Measurements from ENCODE around the gene PHOSPHO2.

Gene PHOSPHO2

GRCh38 chr2:169694113-169694893 is at the start of gene PHOSPHO2, which contains the start of gene CFAP210:
Gene PHOSPHO2, plus strand, starts transcription at chr2:169694469. Its CDS starts 6,503 bp downstream, at chr2:169700972.
Gene CFAP210, minus strand, starts transcription at chr2:169694405. Its CDS starts 78 bp downstream, at chr2:169694327.
- DNase-seq, result peak; percentile 98

DNA sequence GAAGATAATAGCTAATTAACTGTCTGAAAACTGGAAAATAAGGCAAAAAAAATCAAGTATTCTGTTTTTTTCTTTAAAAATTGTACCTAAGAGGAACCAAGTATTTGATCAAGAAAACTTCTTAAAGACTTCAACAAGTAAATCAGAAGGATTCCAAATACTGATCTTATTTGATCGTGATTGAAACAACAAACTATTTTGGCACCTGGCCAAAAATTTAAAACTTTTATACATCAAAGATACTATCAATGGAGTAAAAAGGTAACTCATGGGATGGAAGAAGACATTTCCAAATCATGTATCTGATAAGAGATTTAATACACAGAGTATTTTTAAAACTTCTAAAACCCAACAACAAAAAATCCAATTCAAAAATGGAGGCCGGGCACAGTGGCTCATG is 46.8 kb upstream of the PHOSPHO2 start:
- no peak for DNase-seq

GRCh38 chr2:169649278-169649677 is 45.0 kb upstream of the PHOSPHO2 start:
- no peak for DNase-seq

- no peak for DNase-seq
Observed at GRCh38 chr2:169653636-169654035, 40.6 kb upstream of the PHOSPHO2 start.

GRCh38 chr2:169656164-169656563 is 38.1 kb upstream of the PHOSPHO2 start:
- DNase-seq, result no peak

GRCh38 chr2:169658877-169659276 is 35.4 kb upstream of the PHOSPHO2 start:
- DNase-seq, result no peak

DNA sequence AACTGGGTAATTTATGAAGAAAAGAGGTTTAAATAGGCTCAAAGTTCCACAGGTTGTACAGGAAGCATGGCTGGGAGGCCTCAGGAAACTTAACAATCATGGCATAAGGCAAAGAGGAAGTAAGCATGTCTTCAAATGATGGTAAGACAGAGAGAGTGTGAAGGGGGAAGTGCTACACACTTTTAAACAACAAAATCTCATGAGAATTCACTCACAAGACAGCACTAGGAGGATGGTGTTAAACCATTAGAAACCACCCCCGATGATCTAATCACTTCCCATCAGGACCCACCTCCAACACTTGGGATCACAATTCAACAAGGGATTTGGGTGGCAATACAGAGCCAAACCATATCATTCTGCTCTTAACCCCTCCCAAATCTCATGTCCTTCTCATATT is 34.9 kb upstream of the PHOSPHO2 start:
- no peak for DNase-seq

DNA sequence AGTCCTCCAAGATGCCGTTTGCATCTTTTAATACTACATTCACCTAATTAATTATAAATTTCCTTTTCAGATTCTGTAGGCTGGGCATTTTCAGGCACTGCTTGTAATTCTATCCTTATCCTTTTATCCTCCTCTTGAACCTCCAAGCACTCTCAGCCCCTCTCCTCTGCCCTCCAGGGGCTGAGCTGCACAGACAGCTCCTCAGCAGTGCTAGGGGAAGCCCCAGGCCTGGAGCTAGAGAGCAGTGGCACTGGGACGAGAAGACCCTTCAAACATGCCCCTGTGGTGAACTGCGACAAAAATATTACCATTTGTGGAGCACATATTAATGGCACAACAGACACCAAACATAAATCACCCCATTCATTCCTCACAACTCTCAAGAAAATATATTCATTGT is 33.0 kb upstream of the PHOSPHO2 start:
- no peak for DNase-seq

- DNase-seq, result no peak
Observed at GRCh38 chr2:169662744-169663143, 31.5 kb upstream of the PHOSPHO2 start.

- no peak for DNase-seq
Observed at GRCh38 chr2:169663247-169663646, 31.0 kb upstream of the PHOSPHO2 start.

DNA sequence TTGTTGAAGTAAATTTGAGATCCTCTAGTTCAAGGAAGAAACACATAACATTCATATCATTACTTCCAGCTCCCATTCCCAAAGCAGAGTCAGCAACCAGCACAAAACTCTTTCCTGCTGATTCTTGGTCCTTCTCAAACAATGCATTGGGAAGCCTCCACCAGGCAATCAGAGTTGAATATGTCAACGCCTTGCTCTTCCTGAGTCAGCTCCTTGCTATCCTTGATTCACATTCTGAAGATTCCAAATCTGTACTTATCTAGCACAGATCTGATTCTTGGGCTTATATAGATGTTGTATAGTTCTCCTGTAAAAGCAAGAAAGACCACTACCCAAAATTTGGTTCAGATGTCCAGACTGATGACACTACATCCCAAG is 29.7 kb upstream of the PHOSPHO2 start:
- no peak for DNase-seq

GRCh38 chr2:169664978-169665930 is 29.0 kb upstream of the PHOSPHO2 start:
- DNase-seq, result no peak

- no peak for DNase-seq
Observed at GRCh38 chr2:169667583-169667982, 26.7 kb upstream of the PHOSPHO2 start.

GRCh38 chr2:169670215-169670651 is 24.0 kb upstream of the PHOSPHO2 start:
- no peak for DNase-seq

GRCh38 chr2:169670937-169671336 is 23.3 kb upstream of the PHOSPHO2 start:
- DNase-seq, result no peak

DNA sequence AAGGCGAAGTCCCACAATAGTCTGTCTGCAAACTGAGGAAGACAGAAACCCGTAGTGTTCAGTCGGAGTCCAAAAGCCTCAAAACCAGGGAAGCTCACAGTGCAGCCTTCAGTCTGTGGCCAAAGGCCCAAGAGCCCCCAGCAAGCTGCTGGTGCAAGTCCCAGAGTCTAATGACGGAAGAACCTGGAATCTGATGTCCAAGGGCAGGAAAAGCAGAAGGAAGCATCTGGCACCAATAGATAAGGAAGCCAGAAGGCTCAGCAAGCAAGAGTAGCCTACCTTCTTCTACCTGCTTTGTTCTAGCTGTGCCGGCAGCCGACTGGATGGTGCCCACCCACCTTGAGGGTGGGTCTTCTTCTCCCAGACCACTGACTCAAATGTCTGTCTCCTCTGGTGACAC is 21.9 kb upstream of the PHOSPHO2 start:
- no peak for DNase-seq

GRCh38 chr2:169673106-169673505 is 21.2 kb upstream of the PHOSPHO2 start:
- no peak for DNase-seq

- no peak for DNase-seq
Observed at GRCh38 chr2:169673921-169674320, 20.3 kb upstream of the PHOSPHO2 start.

DNA sequence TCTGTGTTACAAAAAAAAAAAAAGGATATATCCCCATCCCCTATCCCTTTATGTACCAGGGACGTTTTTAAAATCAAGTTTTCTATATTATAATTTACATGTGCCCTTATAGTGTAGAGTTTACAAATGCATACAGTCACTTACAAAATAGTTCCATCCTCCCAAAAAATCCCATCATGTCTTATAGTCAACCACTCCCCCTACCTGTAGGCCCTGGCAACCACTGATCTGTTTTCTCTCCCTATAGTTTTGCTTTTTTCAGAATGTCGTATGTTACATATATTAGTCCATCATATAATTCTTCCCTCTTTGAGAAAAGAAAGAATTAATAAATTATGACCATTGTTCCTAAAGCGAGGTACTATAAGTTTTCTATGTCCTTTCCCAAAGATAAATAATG is 17.9 kb upstream of the PHOSPHO2 start:
- DNase-seq, result no peak

GRCh38 chr2:169676850-169677249 is 17.4 kb upstream of the PHOSPHO2 start:
- no peak for DNase-seq

- no peak for DNase-seq
Observed at GRCh38 chr2:169683054-169683424, 11.2 kb upstream of the PHOSPHO2 start.

GRCh38 chr2:169683425-169684134 is 10.7 kb upstream of the PHOSPHO2 start:
- DNase-seq, result no peak

DNA sequence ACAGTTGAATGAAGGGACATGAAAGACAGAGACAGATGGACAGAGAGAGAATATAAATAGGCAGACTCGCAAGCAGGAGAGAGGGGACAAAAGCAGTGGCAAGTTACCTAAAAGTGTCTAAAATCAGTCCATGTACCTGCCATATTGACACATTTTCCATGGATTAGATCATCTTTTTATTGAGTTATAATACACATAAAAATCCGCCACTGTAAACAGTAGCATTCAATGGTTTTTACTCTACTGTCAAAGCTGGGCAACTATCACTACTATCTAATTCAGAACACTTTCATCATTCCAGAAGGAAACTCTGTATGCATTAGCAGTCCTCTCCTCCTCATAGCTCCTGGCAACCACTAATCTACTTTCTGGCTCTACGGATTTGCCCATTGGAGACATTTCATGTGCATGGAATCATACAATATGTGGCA is 10.1 kb upstream of the PHOSPHO2 start:
- no peak for DNase-seq

Data from stimulated activated CD4-positive, alpha-beta T cell treated with anti-CD3 and anti-CD28 coated beads, Interleukin-12 subunit alpha, Interleukin-12 subunit beta, amount 100 ng/mL, for 4 hours (primary cell).